Activated T-cell treated with anti-CD3 and anti-CD28 coated beads, Interleukin-2, amount 50 U/mL, for 1 hour (primary cell): Measurements from ENCODE around the gene STRA6.

Source experiments
- DNase-seq: peaks from one replicate; pipeline ENCODE4 v3.0.0-alpha.2; 2020

Gene STRA6

GRCh38 chr15:74159773-74160172 lies 42.8 kb downstream of the STRA6 start:
- DNase-seq, result no peak

- no peak for DNase-seq
These were observed 43.5 kb downstream of the STRA6 start for GRCh38 chr15:74158855-74159650.

- no peak for DNase-seq
These were observed 44.4 kb downstream of the STRA6 start for GRCh38 chr15:74157868-74158827.

GRCh38 chr15:74156678-74157411 lies 45.7 kb downstream of the STRA6 start:
- DNase-seq, result no peak

- DNase-seq, result no peak
These were observed 46.7 kb downstream of the STRA6 start for GRCh38 chr15:74155766-74156417.

GRCh38 chr15:74147051-74147450 lies 55.5 kb downstream of the STRA6 start:
- no peak for DNase-seq

- no peak for DNase-seq
These were observed 56.2 kb downstream of the STRA6 start for GRCh38 chr15:74146277-74146800.

- no peak for DNase-seq
These were observed 58.3 kb downstream of the STRA6 start for GRCh38 chr15:74144153-74144775.

GRCh38 chr15:74141591-74141990 lies 61.0 kb downstream of the STRA6 start:
- no peak for DNase-seq

GRCh38 chr15:74138642-74139041 lies 63.9 kb downstream of the STRA6 start:
- no peak for DNase-seq

- DNase-seq, result no peak
These were observed 65.1 kb downstream of the STRA6 start for GRCh38 chr15:74137537-74137894.

- no peak for DNase-seq
These were observed 65.6 kb downstream of the STRA6 start for GRCh38 chr15:74136814-74137536.

- DNase-seq, result no peak
These were observed 66.1 kb downstream of the STRA6 start for GRCh38 chr15:74136540-74136813.

GRCh38 chr15:74135041-74135565 lies 67.5 kb downstream of the STRA6 start:
- DNase-seq, result no peak

- DNase-seq, result no peak
These were observed 68.1 kb downstream of the STRA6 start for GRCh38 chr15:74134387-74135027.

GRCh38 chr15:74133694-74134386 lies 68.7 kb downstream of the STRA6 start:
- DNase-seq, result no peak

GRCh38 chr15:74132681-74133651 lies 69.6 kb downstream of the STRA6 start:
- no peak for DNase-seq

GRCh38 chr15:74131628-74132413 lies 70.8 kb downstream of the STRA6 start:
- no peak for DNase-seq
